Sciatic nerve (tissue), 2 donors: ENCODE data around the gene C11orf52. TPM values are rescaled to one million over a fixed set of nuclear protein-coding genes. Genes with fewer than 3 reads are reported as not detected.

Experiments
- ATAC-seq: fragments of 200-7000 bp; cut with Tn5 transposase; one replicate; pipeline ENCODE4 v1.9.1; 2020; ENCODE audit warnings: mild to moderate bottlenecking, moderate library complexity
- DNase-seq: peaks from one replicate; pipeline ENCODE4 v3.0.0-alpha.2; 2020; ENCODE audit warnings: low spot score
- intact Hi-C: fragments of 100-400 bp; cut with DNase I; formaldehyde crosslinking; loops from one replicate; pipeline ENCODE4 v1.14.2; 2022
- total RNA-seq: library from RNA; stranded (reverse); fragmentation: NEBNext Ultra II Directional; extraction: Animal tissue kit (Norgen Biotek cat#: 25700); gene quantifications from one replicate; pipeline ENCODE4 v1.2.1, GENCODE V29; 2021
- donor health status: DM: no; HTN: no; CAD: no.
- donor health status: DM: no; HTN: no; CAD: no.

The C11orf52 gene
- total RNA-seq, 1 donor from 2014 or later = not detected

- DNase-seq (no peak), ATAC-seq (no peak)
Observed at GRCh38 chr11:111934306-111934705, 15.6 kb downstream of the C11orf52 start.

GRCh38 chr11:111935317-111936039 is 16.8 kb downstream of the C11orf52 start:
- DNase-seq = no peak
- ATAC-seq = peak; percentile 21
- intact Hi-C loops = no loop called here

More at GRCh38 chr11:111934306-111934705, 15.6 kb downstream of the C11orf52 start:
- intact Hi-C loops = no loop called here

GRCh38 chr11:111936040-111936540 is 17.4 kb downstream of the C11orf52 start:
- no peak for ATAC-seq
- intact Hi-C loops = no loop called here
- DNase-seq = no peak

- ATAC-seq = peak; percentile 40
- intact Hi-C loops = no loop called here
Observed at GRCh38 chr11:111937461-111937769, 18.7 kb downstream of the C11orf52 start.

GRCh38 chr11:111937844-111938243 is 19.1 kb downstream of the C11orf52 start:
- no peak for DNase-seq
- intact Hi-C loops = loop anchor here (2.0 kb wide), 1 partner anchor 39 kb away; no protein-coding TSS in a partner anchor
- peak; percentile 33 for ATAC-seq

More at GRCh38 chr11:111937461-111937769, 18.7 kb downstream of the C11orf52 start:
- peak; percentile 72 for DNase-seq

GRCh38 chr11:111938687-111939160 is 20.0 kb downstream of the C11orf52 start:
- peak; percentile 10 for ATAC-seq
- DNase-seq = no peak
- intact Hi-C loops = loop anchor here (2.0 kb wide), 1 partner anchor 38 kb away; no protein-coding TSS in a partner anchor

- intact Hi-C loops = loop anchor here (2.0 kb wide), 1 partner anchor 37 kb away; no protein-coding TSS in a partner anchor
Observed at GRCh38 chr11:111939836-111940604, 21.3 kb downstream of the C11orf52 start.

GRCh38 chr11:111941963-111942362 is 23.2 kb downstream of the C11orf52 start:
- no peak for DNase-seq
- ATAC-seq = no peak
- intact Hi-C loops = no loop called here

More at GRCh38 chr11:111939836-111940604, 21.3 kb downstream of the C11orf52 start:
- ATAC-seq (no peak), DNase-seq (no peak)

- no peak for DNase-seq
- ATAC-seq = no peak
Observed at GRCh38 chr11:111942829-111943228, 24.1 kb downstream of the C11orf52 start.

GRCh38 chr11:111944139-111944538 is 25.4 kb downstream of the C11orf52 start:
- intact Hi-C loops = no loop called here
- ATAC-seq (peak; percentile 62), DNase-seq (no peak)

More at GRCh38 chr11:111942829-111943228, 24.1 kb downstream of the C11orf52 start:
- intact Hi-C loops = no loop called here

GRCh38 chr11:111944651-111945051 is 25.9 kb downstream of the C11orf52 start:
- no peak for DNase-seq
- intact Hi-C loops = no loop called here
- ATAC-seq = no peak

GRCh38 chr11:111945198-111945597 is 26.5 kb downstream of the C11orf52 start:
- DNase-seq (no peak), ATAC-seq (no peak)
- intact Hi-C loops = no loop called here

GRCh38 chr11:111946499-111946898 is 27.8 kb downstream of the C11orf52 start:
- DNase-seq = no peak
- intact Hi-C loops = no loop called here
- ATAC-seq = peak; percentile 27

GRCh38 chr11:111947143-111947542 is 28.4 kb downstream of the C11orf52 start:
- intact Hi-C loops = no loop called here
- ATAC-seq = no peak
- DNase-seq = no peak

GRCh38 chr11:111949519-111950426 is 31.1 kb downstream of the C11orf52 start:
- ATAC-seq = no peak
- DNase-seq = no peak
- intact Hi-C loops = no loop called here

- no peak for ATAC-seq
Observed at GRCh38 chr11:111951565-111951964, 32.9 kb downstream of the C11orf52 start.

GRCh38 chr11:111954154-111954553 is 35.4 kb downstream of the C11orf52 start:
- intact Hi-C loops = no loop called here
- ATAC-seq (no peak), DNase-seq (no peak)

More at GRCh38 chr11:111951565-111951964, 32.9 kb downstream of the C11orf52 start:
- intact Hi-C loops = no loop called here
- DNase-seq = no peak

- DNase-seq = no peak
- no peak for ATAC-seq
- intact Hi-C loops = no loop called here
Observed at GRCh38 chr11:111957663-111958444, 39.1 kb downstream of the C11orf52 start.
